Naive B cell (primary cell): Measurements from ENCODE around the gene IFI27L2. TPM values are rescaled to one million over a fixed set of nuclear protein-coding genes. Genes with fewer than 3 reads are reported as not detected.

Experiments
- ATAC-seq, 2 donors: fragments of 150-1000 bp; cut with Tn5 transposase; 2 replicates each; pipeline ENCODE4 v1.10.0; 2021; ENCODE audit warnings: low read depth in 2 of 2, mild to moderate bottlenecking in 2 of 2, moderate library complexity in 2 of 2
- DNase-seq: peaks from one replicate; pipeline ENCODE4 v3.0.0; 2022
- H3K27ac Mint-ChIP-seq, 6 donors: one replicate each; pipeline ENCODE4 v1.8.0; 2020 to 2022; ENCODE audit warnings: mild to moderate bottlenecking in 6 of 6, mixed read lengths in 6 of 6, moderate library complexity in 5 of 6, inconsistent platforms in 2 of 6
- H3K27me3 Mint-ChIP-seq, 3 donors: one replicate each; pipeline ENCODE4 v1.8.0; 2021 to 2022; ENCODE audit warnings: mixed read lengths in 3 of 3, mild to moderate bottlenecking in 1 of 3
- H3K36me3 Mint-ChIP-seq, 2 donors: one replicate each; pipeline ENCODE4 v1.8.0; 2020 to 2022; ENCODE audit warnings: mixed read lengths in 2 of 2, inconsistent platforms in 1 of 2, mild to moderate bottlenecking in 1 of 2
- H3K4me1 Mint-ChIP-seq, 3 donors: one replicate each; pipeline ENCODE4 v1.8.0; 2020 to 2022; ENCODE audit warnings: mixed read lengths in 3 of 3, inconsistent platforms in 1 of 3, mild to moderate bottlenecking in 1 of 3, moderate library complexity in 1 of 3
- H3K4me3 Mint-ChIP-seq, 8 donors: one replicate each; pipeline ENCODE4 v1.8.0; 2020 to 2022; ENCODE audit warnings: mild to moderate bottlenecking in 8 of 8, mixed read lengths in 8 of 8, moderate library complexity in 8 of 8, inconsistent platforms in 2 of 8
- H3K9me3 Mint-ChIP-seq, 7 donors: one replicate each; pipeline ENCODE4 v1.8.0; 2020 to 2022; ENCODE audit warnings: mixed read lengths in 7 of 7, mild to moderate bottlenecking in 5 of 7, inconsistent platforms in 2 of 7, moderate library complexity in 1 of 7
- polyA plus RNA-seq, 6 donors: library from polyadenylated mRNA; unstranded; fragments of 300-500 nt; fragmentation: Illumina TruSeq; gene quantifications; one replicate each; pipeline ENCODE4 v1.2.3, GENCODE V29; 2021; ENCODE audit warnings: low read depth in 6 of 6

IFI27L2 gene
- polyA plus RNA-seq, 6 donors from 2014 or later: 62.8 to 96.4 (median 72.6) TPM

DNA sequence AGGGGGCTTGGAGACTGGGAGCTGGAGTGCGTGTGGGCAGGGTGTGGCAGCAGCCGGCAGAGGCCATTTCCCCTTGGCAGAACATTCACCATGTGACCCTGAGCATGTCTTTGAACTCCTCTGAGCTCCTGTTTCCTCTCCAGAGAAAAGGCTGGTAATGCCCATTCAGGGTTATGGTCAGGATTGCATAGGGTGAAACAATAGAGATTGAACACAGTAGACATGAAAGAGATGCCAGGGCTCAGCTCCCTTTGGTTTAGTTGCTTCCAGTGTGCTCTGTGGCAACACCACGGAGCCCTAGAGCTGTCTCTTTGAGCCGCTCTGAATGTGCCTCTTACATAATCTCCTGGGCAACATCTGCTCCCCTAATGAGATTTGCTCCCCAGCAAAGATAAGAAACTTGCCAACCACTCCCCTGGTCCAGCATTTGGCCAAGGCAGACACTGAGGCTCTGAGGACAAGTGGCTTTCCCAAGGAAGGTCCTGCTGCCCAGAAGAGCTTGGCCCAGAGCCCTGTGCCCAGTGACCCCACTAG lies 14.3 kb downstream of the IFI27L2 start:
- H3K9me3 Mint-ChIP-seq: peaks cover 0 to 10% (median 6%) of the 10 kb centered on the region in 7 donors
- peaks cover 0 to 7% of the 10 kb centered on the region in 2 donors for H3K36me3 Mint-ChIP-seq
- H3K4me3 Mint-ChIP-seq: no peak overlapping the region
- peaks cover 26 to 72% (median 62%) of the 10 kb centered on the region in 3 donors for H3K27me3 Mint-ChIP-seq
- H3K4me1 Mint-ChIP-seq: no peaks in the 10 kb centered on the region
- H3K27ac Mint-ChIP-seq: no peak overlapping the region
- no peak for ATAC-seq
- DNase-seq: no peak

DNA sequence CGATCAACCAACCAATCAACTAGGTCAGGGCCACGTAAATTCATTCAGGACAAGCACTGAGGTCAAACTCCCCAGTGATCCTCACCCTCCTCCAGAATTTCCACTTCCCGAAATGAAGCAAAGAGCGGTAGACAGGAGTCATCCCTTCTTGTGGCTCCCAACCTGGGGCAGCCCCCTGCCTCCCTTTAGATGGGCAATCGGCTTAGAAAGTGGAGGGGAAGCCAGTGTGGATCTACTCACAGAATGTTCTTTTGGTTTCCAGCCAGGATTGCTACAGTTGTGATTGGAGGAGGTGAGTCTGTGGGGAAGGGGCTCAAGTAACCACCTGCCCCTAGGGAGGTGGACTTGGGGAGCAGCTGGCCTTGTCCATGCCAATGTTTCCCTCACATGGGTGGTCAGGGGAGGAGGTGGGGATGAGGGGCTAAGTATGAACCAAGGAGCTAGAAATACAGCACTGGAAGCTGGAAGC lies 14.8 kb downstream of the IFI27L2 start:
- no peak for DNase-seq

GRCh38 chr14:94113908-94114588 lies 15.4 kb downstream of the IFI27L2 start:
- Mint-ChIP-seq H3K27ac (no peak overlapping the region), H3K36me3 (no peaks in the 10 kb centered on the region), H3K9me3 (peaks cover 0 to 1% (median 0%) of the 10 kb centered on the region in 7 donors), H3K27me3 (peaks cover 26 to 62% (median 61%) of the 10 kb centered on the region in 3 donors), H3K4me1 (no peaks in the 10 kb centered on the region), H3K4me3 (no peak overlapping the region)
- ATAC-seq (no peak), DNase-seq (no peak)

More for the DNA sequence above, 14.8 kb downstream of the IFI27L2 start:
- peaks cover 0 to 3% of the 10 kb centered on the region in 2 donors for H3K36me3 Mint-ChIP-seq
- no peak overlapping the region for H3K4me3 Mint-ChIP-seq
- H3K4me1 Mint-ChIP-seq: no peaks in the 10 kb centered on the region
- H3K27me3 Mint-ChIP-seq: peaks cover 26 to 67% (median 62%) of the 10 kb centered on the region in 3 donors
- H3K9me3 Mint-ChIP-seq: peaks cover 0 to 5% (median 3%) of the 10 kb centered on the region in 7 donors
- H3K27ac Mint-ChIP-seq: no peak overlapping the region
- no peak for ATAC-seq

DNA sequence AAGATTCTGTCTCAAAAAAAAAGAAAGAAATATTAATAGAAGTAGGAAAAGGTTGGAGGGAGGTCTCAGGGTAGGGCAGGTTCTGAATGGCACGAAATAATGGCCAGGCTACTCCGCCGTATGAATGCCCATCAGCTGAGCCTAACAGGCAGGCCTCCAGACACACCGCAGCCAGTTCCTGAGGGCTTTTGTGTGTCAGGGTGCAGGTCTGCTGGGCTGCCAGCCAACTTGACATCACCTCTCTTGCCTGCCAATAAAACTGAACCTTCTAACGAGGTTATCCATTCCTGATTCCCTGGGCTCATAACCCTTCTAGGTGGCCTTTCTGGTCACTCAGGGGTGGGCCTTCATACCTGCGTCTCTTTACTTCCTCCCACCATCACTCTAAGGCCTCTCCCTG lies 15.9 kb downstream of the IFI27L2 start:
- H3K4me3 Mint-ChIP-seq: peak overlapping the region in 1 of 8 donors; percentile 5
- DNase-seq (no peak), ATAC-seq (no peak)
- H3K27ac Mint-ChIP-seq: no peak overlapping the region
- H3K4me1 Mint-ChIP-seq: no peaks in the 10 kb centered on the region
- H3K27me3 Mint-ChIP-seq: peaks cover 26 to 62% (median 61%) of the 10 kb centered on the region in 3 donors
- H3K36me3 Mint-ChIP-seq: peaks cover 0 to 4% of the 10 kb centered on the region in 2 donors
- H3K9me3 Mint-ChIP-seq: peaks cover 0 to 1% (median 0%) of the 10 kb centered on the region in 7 donors

DNA sequence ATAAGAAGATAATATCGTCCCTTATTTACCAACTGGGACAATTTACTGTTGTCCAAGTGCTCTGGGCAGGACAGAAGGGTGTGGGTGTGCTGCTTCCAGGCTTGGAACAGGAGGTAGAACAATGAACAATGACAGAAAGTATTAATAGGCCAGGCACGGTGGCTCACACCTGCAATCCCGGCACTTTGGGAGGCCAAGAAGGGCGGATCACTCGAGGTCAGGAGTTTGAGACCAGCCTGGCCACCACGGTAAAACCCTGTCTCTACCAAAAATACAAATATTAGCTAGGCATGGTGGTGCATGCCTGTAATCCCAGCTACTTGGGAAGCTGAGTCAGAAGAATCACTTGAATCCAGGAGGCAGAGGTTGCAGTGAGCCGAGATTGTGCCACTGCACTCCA lies 16.3 kb downstream of the IFI27L2 start:
- Mint-ChIP-seq H3K9me3 (peaks cover 0 to 1% (median 0%) of the 10 kb centered on the region in 7 donors), H3K4me3 (peak overlapping the region in 1 of 8 donors; percentile 35), H3K36me3 (peaks cover 0 to 7% of the 10 kb centered on the region in 2 donors), H3K27me3 (peaks cover 26 to 60% (median 59%) of the 10 kb centered on the region in 3 donors), H3K4me1 (no peaks in the 10 kb centered on the region), H3K27ac (peak overlapping the region in 1 of 6 donors; percentile 84)
- ATAC-seq (no peak), DNase-seq (no peak)

DNA sequence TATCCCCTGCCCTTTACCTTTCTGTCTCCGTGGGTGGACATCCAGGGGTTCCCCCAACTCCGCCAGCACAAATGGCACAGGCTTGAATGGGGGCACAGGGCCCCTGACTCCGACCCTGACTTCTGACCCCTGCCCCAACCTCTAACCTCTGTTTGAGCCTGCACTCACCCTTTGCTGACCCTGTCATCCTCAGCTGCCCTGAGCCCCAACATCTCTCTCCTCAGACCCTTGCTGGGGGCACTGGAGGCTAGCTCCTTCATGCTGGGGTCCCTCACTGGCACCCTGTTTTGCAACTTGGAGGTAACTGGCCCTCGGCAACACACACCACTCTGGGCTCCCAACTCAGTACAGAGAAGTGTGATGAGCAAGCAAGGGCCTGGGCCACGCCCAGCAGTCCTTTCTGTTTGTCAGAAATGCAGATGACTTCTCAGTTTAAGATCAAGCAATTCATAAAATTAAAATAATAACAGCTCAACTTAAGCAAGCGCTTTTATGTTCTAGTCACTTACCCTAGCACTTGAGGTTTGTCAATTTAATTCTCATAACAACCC lies 16.8 kb downstream of the IFI27L2 start:
- H3K27ac Mint-ChIP-seq: no peak overlapping the region
- H3K4me3 Mint-ChIP-seq: no peak overlapping the region
- DNase-seq: no peak
- peaks cover 0 to 1% (median 0%) of the 10 kb centered on the region in 7 donors for H3K9me3 Mint-ChIP-seq
- H3K4me1 Mint-ChIP-seq: no peaks in the 10 kb centered on the region
- no peak for ATAC-seq
- H3K27me3 Mint-ChIP-seq: peaks cover 25 to 55% (median 55%) of the 10 kb centered on the region in 3 donors
- peaks cover 0 to 7% of the 10 kb centered on the region in 2 donors for H3K36me3 Mint-ChIP-seq

DNA sequence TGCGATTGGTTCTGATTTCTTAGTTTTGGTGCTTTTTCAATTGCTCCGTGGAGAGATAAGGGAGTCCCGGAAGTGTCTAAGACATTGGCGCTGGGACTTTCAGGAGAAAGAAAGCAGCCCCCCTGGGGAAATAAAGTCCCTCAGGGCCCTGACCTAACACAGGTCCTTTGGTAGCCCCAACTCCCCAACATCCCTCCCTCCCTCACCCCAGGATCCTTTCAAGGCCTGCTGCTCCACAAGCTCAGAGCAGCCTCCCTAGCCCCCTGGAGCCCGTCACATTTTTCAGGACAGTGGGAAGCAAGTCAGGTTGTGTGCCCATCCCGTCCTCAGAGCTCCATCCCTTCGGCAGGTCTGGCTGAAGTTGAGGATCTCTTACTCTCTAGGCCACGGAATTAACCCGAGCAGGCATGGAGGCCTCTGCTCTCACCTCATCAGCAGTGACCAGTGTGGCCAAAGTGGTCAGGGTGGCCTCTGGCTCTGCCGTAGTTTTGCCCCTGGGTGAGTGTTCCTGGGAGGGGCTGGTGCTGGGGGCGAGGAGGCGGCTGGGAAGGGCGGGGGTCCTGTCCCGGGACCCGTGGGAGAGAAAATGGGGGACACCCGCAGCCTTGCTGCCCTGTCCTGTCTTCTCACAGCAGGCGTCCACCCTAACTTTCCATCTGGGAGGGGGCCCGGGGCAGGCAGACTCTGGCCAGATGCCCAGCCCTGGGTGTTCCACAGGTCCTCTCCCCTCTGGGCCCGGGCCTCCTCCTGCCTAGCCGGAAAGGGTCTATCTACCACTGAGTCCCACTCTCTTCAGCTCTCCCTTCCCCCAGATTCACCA lies 17.9 kb downstream of the IFI27L2 start:
- Mint-ChIP-seq H3K4me3 (no peak overlapping the region), H3K27ac (no peak overlapping the region), H3K9me3 (no peaks in the 10 kb centered on the region), H3K36me3 (peaks cover 0 to 7% of the 10 kb centered on the region in 2 donors), H3K27me3 (peaks cover 14 to 44% (median 43%) of the 10 kb centered on the region in 3 donors), H3K4me1 (no peaks in the 10 kb centered on the region)
- DNase-seq (no peak), ATAC-seq (no peak)

- Mint-ChIP-seq H3K9me3 (no peaks in the 10 kb centered on the region), H3K27me3 (peaks cover 11 to 36% (median 35%) of the 10 kb centered on the region in 3 donors), H3K4me1 (no peaks in the 10 kb centered on the region), H3K4me3 (peak within 1 kb of the TSS in 1 of 8 donors; percentile 57), H3K27ac (no peak within 1 kb of the TSS), H3K36me3 (peaks cover 0 to 7% of the 10 kb centered on the region in 2 donors)
- DNase-seq (no peak), ATAC-seq (no peak)
Observed at GRCh38 chr14:94110552-94111181, 18.7 kb downstream of the IFI27L2 start, which contains the start of gene IFI27. Gene IFI27 (plus strand): TSS chr14:94110736.

DNA sequence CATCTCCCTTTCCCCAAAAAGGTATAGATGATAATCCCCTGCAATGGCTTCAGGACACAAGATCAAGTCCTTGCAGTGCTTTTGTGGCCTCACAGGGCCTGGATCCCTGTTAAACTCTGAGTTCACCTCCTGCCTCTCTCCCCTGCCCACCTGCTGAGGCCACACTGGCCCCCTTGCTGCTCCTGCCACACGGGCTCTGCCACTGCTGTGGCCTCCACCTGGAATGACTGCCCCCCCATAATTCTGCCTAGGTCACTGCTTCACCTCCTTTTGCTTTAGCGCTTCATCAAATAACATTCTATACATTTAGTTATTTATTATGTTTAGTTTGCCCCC lies 19.5 kb downstream of the IFI27L2 start:
- ATAC-seq (no peak), DNase-seq (no peak)
- H3K4me3 Mint-ChIP-seq: no peak overlapping the region
- H3K27me3 Mint-ChIP-seq: peaks cover 11 to 28% (median 27%) of the 10 kb centered on the region in 3 donors
- H3K27ac Mint-ChIP-seq: no peak overlapping the region
- no peaks in the 10 kb centered on the region for H3K4me1 Mint-ChIP-seq
- peaks cover 0 to 7% of the 10 kb centered on the region in 2 donors for H3K36me3 Mint-ChIP-seq
- no peaks in the 10 kb centered on the region for H3K9me3 Mint-ChIP-seq

DNA sequence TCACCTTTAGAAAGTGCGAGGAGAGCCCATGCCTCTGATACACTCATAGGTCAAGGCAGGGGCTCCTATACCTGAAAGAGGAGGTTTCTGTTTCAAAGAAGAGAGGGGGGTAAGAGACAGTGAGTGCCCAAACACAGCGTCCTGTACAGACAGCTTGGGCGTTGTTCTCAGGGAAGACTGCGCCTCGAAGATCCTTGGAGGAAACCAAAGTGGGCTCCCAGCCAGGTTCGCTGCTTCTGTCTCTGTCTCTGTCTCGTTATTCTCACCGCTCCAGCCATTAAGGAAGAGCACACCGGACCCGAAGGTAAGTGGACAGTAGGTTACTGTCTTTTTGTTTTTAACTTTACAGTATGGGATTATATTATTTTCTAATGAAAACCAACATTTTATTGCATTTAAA lies 24.7 kb downstream of the IFI27L2 start:
- peaks cover 0 to 7% of the 10 kb centered on the region in 2 donors for H3K36me3 Mint-ChIP-seq
- ATAC-seq: no peak
- H3K4me1 Mint-ChIP-seq: peaks cover 0 to 4% (median 0%) of the 10 kb centered on the region in 3 donors
- H3K27ac Mint-ChIP-seq: no peak overlapping the region
- no peaks in the 10 kb centered on the region for H3K9me3 Mint-ChIP-seq
- no peaks in the 10 kb centered on the region for H3K27me3 Mint-ChIP-seq
- no peak for DNase-seq
- H3K4me3 Mint-ChIP-seq: no peak overlapping the region

- Mint-ChIP-seq H3K36me3 (peaks cover 0 to 5% of the 10 kb centered on the region in 2 donors), H3K9me3 (no peaks in the 10 kb centered on the region)
Observed at GRCh38 chr14:94103554-94104150, 25.8 kb downstream of the IFI27L2 start.

DNA sequence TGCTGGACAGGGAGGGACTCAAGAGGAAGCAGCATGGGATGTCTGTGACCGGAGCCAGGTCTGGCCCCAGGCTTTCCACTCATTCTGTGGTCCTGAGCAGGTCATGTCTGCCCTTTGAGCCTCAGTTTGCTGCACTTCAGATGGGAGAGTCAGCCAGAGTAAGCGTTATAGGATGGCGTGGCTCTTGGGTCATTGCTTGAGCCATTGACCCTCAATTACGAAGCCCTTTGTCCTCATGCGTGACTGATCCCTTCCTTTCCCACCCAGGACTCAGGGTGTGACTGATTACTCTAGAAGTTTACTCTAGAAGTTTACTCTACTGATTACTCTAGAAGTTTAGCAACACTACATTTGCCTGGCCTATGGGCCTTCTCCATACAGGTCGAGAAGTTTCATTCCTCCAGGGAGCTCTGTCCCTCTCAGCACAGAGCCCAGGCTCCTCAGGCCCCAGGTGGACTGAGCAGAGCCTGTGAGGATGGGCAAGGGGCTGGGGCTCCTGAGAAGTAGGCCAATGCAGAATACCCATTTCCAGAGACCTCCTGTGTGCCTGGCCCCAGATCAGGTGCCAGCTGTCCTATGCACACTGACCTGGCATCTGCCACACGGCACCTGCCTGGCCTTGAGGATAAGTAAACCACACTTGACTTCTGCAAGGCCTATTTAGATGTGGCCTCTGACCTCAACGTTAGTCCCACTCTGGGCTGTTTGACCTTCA lies 26.5 kb downstream of the IFI27L2 start:
- peaks cover 0 to 4% (median 0%) of the 10 kb centered on the region in 3 donors for H3K4me1 Mint-ChIP-seq
- no peaks in the 10 kb centered on the region for H3K27me3 Mint-ChIP-seq
- H3K4me3 Mint-ChIP-seq: no peak overlapping the region
- ATAC-seq: no peak
- no peaks in the 10 kb centered on the region for H3K36me3 Mint-ChIP-seq
- no peaks in the 10 kb centered on the region for H3K9me3 Mint-ChIP-seq
- H3K27ac Mint-ChIP-seq: peak overlapping the region in 2 of 6 donors; percentile 34 to 44
- DNase-seq: no peak

More at GRCh38 chr14:94103554-94104150, 25.8 kb downstream of the IFI27L2 start:
- DNase-seq (no peak), ATAC-seq (no peak)
- peak overlapping the region in 1 of 6 donors; percentile 64 for H3K27ac Mint-ChIP-seq
- peaks cover 0 to 4% (median 0%) of the 10 kb centered on the region in 3 donors for H3K4me1 Mint-ChIP-seq
- H3K27me3 Mint-ChIP-seq: no peaks in the 10 kb centered on the region
- H3K4me3 Mint-ChIP-seq: no peak overlapping the region
